Measurements from ENCODE around the gene COL6A2.
A peak's percentile ranks its signal among the peaks of the same experiment; 100 is the strongest.

Gene COL6A2

DNA sequence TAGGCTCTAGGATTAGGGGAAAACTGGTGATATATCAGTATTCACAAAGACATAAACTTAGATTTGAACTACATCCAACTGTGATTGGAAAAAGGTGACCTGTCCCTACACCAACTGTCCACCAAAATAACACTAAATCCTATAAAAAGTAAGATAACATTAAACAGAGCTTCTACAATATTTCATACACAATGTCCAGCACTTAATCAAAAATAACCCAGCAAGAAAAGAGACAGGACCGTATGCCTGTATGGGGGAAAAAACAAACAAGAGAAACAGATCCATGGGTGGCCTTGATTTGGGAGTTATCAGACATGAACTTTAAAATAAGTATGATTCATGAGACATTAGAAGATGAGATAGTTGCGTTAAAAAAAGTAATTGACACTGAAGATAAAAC, 9.7 kb upstream of the COL6A2 start:
- peaks cover 15% of the 10 kb centered on the region for H3K4me1 ChIP-seq (ENCODE audit: control insufficient read depth, insufficient read depth, low read length, unreplicated experiment)
- no peaks in the 10 kb centered on the region; the same call in 1 of the 2 replicates for H3K36me3 ChIP-seq (ENCODE audit: insufficient read depth, low read length)
- H3K27me3 ChIP-seq (ENCODE audit: insufficient read depth, low read length) = no peaks in the 10 kb centered on the region
- H3K27ac ChIP-seq (ENCODE audit: low read depth, low read length) = no peak overlapping the region
- H2AFZ ChIP-seq (ENCODE audit: low read length, unreplicated experiment) = no peak overlapping the region
- H3K4me3 ChIP-seq (ENCODE audit: low read depth, low read length) = no peak overlapping the region
- H3K79me2 ChIP-seq (ENCODE audit: control insufficient read depth, insufficient read depth, low read length, unreplicated experiment) = no peaks in the 10 kb centered on the region

DNA sequence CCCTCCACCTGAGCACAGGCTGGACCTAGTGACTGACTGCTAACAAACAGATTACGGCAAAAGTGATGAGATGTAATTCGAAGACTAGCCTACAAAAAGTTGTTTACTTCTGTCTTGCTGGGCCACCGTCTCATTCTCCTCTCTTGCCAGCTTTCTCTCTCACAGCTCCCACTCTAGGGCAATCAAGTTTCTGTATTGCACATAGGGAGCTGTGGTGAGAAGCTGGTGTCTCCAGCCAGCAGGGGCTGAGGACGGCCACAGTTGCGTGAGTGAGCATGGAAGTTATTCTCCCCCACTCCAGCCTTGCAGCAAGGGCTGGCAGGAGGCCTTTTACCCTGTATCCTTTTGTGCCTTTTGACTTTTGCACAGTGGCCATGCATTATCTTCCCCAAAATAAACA, 8.6 kb upstream of the COL6A2 start:
- H3K36me3 ChIP-seq (ENCODE audit: insufficient read depth, low read length) = no peaks in the 10 kb centered on the region; the same call in 1 of the 2 replicates
- H2AFZ ChIP-seq (ENCODE audit: low read length, unreplicated experiment) = no peak overlapping the region
- no peaks in the 10 kb centered on the region for H3K79me2 ChIP-seq (ENCODE audit: control insufficient read depth, insufficient read depth, low read length, unreplicated experiment)
- peaks cover 15% of the 10 kb centered on the region for H3K4me1 ChIP-seq (ENCODE audit: control insufficient read depth, insufficient read depth, low read length, unreplicated experiment)
- H3K27me3 ChIP-seq (ENCODE audit: insufficient read depth, low read length) = no peaks in the 10 kb centered on the region
- H3K4me3 ChIP-seq (ENCODE audit: low read depth, low read length) = no peak overlapping the region
- no peak overlapping the region for H3K27ac ChIP-seq (ENCODE audit: low read depth, low read length)

DNA sequence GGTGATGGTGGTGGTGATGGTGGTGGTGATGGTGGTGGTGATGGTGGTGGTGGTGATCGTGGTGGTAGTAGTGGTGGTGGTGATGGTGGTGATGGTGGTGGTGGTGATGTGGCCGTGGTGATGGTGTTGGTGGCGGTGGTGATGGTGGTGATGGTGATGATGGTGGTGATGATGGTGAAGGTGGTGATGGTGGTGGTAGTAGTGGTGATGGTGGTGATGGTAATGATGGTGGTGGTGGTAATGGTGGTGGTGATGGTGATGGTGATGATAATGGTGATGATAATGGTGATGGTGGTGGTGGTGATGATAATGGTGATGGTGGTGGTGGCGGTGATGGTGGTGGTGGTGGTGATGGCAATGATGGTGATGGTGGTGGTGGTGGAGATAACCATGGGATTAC, 6.8 kb upstream of the COL6A2 start:
- H3K79me2 ChIP-seq (ENCODE audit: control insufficient read depth, insufficient read depth, low read length, unreplicated experiment) = no peaks in the 10 kb centered on the region
- H3K4me1 ChIP-seq (ENCODE audit: control insufficient read depth, insufficient read depth, low read length, unreplicated experiment) = peaks cover 15% of the 10 kb centered on the region
- H3K27ac ChIP-seq (ENCODE audit: low read depth, low read length) = peak overlapping the region; percentile 95
- no peaks in the 10 kb centered on the region; the same call in 1 of the 2 replicates for H3K36me3 ChIP-seq (ENCODE audit: insufficient read depth, low read length)
- no peak overlapping the region for H2AFZ ChIP-seq (ENCODE audit: low read length, unreplicated experiment)
- H3K4me3 ChIP-seq (ENCODE audit: low read depth, low read length) = no peak overlapping the region
- H3K27me3 ChIP-seq (ENCODE audit: insufficient read depth, low read length) = no peaks in the 10 kb centered on the region

DNA sequence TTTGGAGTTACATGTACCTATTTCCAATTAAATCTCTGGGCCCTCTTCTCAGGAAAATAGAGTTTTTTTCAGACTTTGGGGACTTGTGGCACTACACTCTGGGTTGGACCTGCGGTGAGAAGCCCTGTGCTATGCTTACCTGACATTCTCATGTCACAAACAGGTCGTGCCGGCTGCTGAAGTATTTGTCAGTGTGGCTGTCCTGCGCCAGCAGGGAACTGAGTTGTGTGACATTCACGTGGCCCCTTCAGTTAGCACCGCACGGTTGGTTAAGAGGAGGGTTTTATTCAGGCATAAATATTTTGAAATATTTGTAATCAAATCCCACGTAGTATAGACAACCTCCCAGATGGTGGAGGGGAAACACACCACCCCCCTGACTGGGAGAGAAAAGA, 6.3 kb upstream of the COL6A2 start:
- H3K27me3 ChIP-seq (ENCODE audit: insufficient read depth, low read length) = no peaks in the 10 kb centered on the region
- no peaks in the 10 kb centered on the region; the same call in 1 of the 2 replicates for H3K36me3 ChIP-seq (ENCODE audit: insufficient read depth, low read length)
- H3K79me2 ChIP-seq (ENCODE audit: control insufficient read depth, insufficient read depth, low read length, unreplicated experiment) = no peaks in the 10 kb centered on the region
- peak overlapping the region; percentile 57 for H3K4me3 ChIP-seq (ENCODE audit: low read depth, low read length)
- H3K4me1 ChIP-seq (ENCODE audit: control insufficient read depth, insufficient read depth, low read length, unreplicated experiment) = peaks cover 20% of the 10 kb centered on the region
- peak overlapping the region; percentile 95 for H3K27ac ChIP-seq (ENCODE audit: low read depth, low read length)
- peak overlapping the region; percentile 61 for H2AFZ ChIP-seq (ENCODE audit: low read length, unreplicated experiment)

DNA sequence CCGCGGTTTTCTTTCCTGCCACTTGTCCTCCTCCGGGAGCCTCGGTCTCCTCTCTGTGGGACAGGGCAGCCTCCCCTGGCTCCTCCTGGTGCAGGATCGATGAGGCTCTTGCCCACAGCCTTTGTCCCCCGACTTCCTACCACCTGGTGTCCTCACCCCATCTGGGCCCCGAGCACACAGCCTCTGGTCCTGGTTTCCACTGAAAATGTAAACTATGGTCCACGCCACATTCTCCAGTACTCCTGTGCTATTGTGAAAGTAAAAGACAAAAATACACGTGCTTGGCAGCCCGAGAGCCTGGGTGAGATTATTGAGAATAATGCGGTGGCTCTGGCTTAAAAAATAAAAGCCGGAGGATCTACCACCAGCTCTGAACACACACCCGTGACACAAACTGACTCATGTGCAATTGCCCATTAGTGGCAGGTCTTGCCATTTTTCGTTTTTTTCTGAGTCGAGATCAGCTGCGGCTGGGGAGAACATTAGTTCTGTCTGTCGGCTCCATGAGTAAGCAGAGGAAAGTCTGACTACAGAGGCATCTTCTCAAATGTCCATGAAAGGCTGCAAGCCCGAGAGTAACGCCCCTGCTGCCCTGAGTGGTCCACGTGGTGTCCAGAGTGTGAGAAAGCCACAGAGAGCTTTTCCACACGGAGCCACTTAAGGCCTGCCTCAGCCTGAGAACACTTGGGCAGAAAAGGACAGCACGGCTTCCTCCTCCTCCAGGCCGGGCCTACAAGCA, 5.7 kb upstream of the COL6A2 start:
- peaks cover 5% of the 10 kb centered on the region for H3K79me2 ChIP-seq (ENCODE audit: control insufficient read depth, insufficient read depth, low read length, unreplicated experiment)
- H3K36me3 ChIP-seq (ENCODE audit: insufficient read depth, low read length) = no peaks in the 10 kb centered on the region; the same call in 1 of the 2 replicates
- H3K4me3 ChIP-seq (ENCODE audit: low read depth, low read length) = peak overlapping the region; percentile 57
- peaks cover 25% of the 10 kb centered on the region for H3K4me1 ChIP-seq (ENCODE audit: control insufficient read depth, insufficient read depth, low read length, unreplicated experiment)
- peak overlapping the region; percentile 95 for H3K27ac ChIP-seq (ENCODE audit: low read depth, low read length)
- H2AFZ ChIP-seq (ENCODE audit: low read length, unreplicated experiment) = peak overlapping the region; percentile 61
- no peaks in the 10 kb centered on the region for H3K27me3 ChIP-seq (ENCODE audit: insufficient read depth, low read length)

DNA sequence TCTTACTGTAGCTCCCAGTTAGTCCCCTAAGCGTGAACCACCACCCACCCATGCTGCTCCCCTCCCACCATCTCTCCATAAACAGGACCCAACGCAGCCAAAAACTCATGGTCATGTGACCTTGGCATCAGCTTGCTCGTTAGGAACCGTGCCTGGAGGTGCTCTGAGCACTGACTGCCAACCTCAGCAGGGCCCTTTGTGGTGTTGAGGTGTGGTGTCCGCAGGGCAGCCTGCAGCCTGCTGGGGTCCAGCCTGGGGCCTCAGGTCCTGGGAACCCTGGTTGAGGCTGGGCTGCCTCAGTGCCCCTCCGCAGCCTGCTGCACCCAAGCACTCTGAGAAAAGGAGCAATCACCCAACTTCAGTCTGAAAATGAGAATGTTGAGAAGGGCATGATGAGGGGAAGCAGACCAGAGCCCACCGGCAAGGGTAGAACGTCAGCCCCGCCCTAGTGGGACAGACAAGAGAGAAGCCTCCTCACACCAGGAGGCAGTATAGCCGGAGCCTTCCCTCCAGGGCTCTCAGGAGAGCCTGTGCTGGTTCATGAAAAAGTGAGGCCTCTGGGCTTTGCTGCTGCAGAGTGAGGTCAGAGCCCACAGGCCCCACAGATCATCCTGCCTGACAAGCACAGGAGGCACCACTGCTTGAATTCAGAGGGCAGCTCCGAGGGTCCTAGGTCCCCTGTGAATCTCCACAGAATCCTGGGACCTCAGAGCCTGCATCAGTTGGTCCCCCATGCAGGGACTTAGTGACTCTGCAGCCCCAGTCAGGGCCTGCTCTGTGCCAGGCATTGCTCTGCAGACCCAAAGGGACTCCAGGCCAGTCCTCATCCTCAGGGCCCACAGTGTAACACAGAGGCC, 4.9 kb upstream of the COL6A2 start:
- Histone ChIP-seq H3K27ac (ENCODE audit: low read depth, low read length) (peak overlapping the region; percentile 95), H3K4me3 (ENCODE audit: low read depth, low read length) (peak overlapping the region; percentile 57; the same call in 1 of the 2 replicates), H3K79me2 (ENCODE audit: control insufficient read depth, insufficient read depth, low read length, unreplicated experiment) (peaks cover 7% of the 10 kb centered on the region), H3K36me3 (ENCODE audit: insufficient read depth, low read length) (no peaks in the 10 kb centered on the region), H2AFZ (ENCODE audit: low read length, unreplicated experiment) (peak overlapping the region; percentile 61), H3K27me3 (ENCODE audit: insufficient read depth, low read length) (no peaks in the 10 kb centered on the region), H3K4me1 (ENCODE audit: control insufficient read depth, insufficient read depth, low read length, unreplicated experiment) (peaks cover 26% of the 10 kb centered on the region)

DNA sequence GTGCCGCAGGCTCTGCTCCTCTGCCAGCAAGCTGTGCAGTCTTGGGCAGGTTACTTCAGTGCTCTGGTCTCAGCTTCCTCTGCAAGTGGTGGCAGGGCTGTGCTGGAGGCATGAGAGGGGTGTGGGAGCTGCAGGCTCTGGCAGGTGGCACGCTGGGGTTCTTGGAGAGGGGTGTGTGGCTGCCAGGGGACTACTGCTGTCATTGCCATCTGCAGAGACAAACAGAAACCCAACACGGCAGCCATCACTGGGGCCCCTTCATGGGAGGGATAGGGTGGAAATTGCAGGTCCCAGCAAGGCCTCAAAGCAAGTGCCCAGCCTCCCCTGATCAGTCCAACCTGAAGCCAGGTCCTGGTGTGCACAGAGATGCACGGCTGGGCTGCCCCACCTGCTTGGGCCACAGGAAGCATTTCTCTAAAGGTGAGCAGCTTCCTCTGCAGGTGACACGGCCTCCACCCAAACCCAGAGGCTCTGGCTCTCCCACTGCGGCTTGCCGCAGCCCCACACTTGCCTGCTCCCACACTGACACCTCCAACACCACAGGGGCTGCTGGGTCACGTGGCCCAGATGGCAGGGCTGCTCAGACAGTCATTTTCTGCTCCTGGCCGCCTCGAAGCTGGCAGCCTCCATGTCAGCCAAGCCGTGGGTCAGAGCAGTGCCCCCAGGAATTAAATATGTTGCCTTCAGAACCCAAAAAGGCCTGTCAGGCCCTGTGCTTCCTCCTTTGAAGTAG, 4.1 kb upstream of the COL6A2 start:
- Histone ChIP-seq H3K79me2 (ENCODE audit: control insufficient read depth, insufficient read depth, low read length, unreplicated experiment) (peaks cover 12% of the 10 kb centered on the region), H3K36me3 (ENCODE audit: insufficient read depth, low read length) (no peaks in the 10 kb centered on the region), H3K27ac (ENCODE audit: low read depth, low read length) (peak overlapping the region; percentile 95), H3K4me1 (ENCODE audit: control insufficient read depth, insufficient read depth, low read length, unreplicated experiment) (peaks cover 26% of the 10 kb centered on the region), H3K4me3 (ENCODE audit: low read depth, low read length) (no peak overlapping the region), H2AFZ (ENCODE audit: low read length, unreplicated experiment) (no peak overlapping the region), H3K27me3 (ENCODE audit: insufficient read depth, low read length) (no peaks in the 10 kb centered on the region)

DNA sequence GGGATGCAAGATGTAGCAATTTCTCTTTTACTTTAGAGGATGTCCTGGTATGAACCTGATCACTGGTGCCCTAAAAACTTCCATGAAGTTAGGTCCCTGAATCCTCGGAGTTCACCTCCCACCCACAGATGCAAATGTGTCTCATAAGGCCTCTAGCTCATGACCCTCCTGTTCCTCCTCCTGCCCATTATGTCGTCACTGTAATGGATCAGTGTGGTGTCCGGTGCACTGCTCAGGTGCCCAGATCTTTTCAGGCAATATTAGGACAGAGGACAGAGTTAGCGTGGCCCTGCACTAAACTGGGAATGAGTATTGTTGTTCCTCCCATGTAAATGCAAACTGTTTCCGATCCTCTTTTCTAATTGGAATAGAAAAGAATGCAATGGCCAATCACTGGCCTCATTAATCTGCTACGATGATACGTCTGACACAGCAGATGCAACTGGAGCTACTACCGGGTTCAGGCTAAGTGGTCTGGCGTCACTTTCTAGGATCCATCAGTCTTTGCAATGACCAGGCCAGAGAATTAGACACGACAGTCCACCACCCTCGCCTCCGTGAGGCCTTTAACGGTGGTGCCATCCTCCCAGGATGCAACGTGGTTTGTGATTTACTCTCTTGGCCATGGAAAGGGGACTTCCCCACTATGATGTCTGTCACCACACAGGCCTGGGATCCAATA, 3.4 kb upstream of the COL6A2 start:
- H3K27me3 ChIP-seq (ENCODE audit: insufficient read depth, low read length) = no peaks in the 10 kb centered on the region
- H3K79me2 ChIP-seq (ENCODE audit: control insufficient read depth, insufficient read depth, low read length, unreplicated experiment) = peaks cover 17% of the 10 kb centered on the region
- no peak overlapping the region for H2AFZ ChIP-seq (ENCODE audit: low read length, unreplicated experiment)
- no peaks in the 10 kb centered on the region for H3K36me3 ChIP-seq (ENCODE audit: insufficient read depth, low read length)
- peaks cover 26% of the 10 kb centered on the region for H3K4me1 ChIP-seq (ENCODE audit: control insufficient read depth, insufficient read depth, low read length, unreplicated experiment)
- no peak overlapping the region for H3K27ac ChIP-seq (ENCODE audit: low read depth, low read length)
- no peak overlapping the region for H3K4me3 ChIP-seq (ENCODE audit: low read depth, low read length)

DNA sequence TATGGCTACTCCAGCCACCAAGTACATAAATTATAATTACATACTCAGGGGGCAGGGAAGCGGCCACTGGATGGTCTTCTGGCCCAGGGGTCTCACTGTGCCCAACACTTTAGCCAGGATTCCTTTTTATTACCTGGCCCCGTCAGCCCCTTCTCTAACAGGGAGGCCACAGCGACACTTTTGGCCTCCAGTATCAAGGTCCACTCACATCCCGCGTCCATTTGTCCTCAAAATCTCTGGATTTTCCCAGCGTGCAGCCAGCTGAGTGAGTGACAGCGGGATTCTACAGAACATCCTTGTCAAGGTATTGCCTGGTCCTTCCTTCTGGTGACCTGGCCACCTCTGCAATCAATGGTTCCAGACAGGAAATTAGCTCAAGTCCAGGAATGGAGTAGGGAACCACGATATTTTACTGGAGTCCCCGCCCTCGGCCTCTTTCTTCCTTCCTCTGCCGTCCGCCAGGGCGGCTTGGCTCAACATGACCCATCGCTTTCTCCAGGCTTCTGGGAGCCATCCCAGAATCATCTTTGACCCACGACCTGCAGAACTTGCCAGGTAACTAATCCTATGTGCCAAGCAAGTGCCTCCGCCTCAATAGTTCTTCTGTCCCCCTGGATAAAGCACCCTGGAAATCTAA, 2.7 kb upstream of the COL6A2 start:
- no peak overlapping the region for H3K27ac ChIP-seq (ENCODE audit: low read depth, low read length)
- H3K27me3 ChIP-seq (ENCODE audit: insufficient read depth, low read length) = no peaks in the 10 kb centered on the region
- no peaks in the 10 kb centered on the region for H3K36me3 ChIP-seq (ENCODE audit: insufficient read depth, low read length)
- peaks cover 24% of the 10 kb centered on the region for H3K79me2 ChIP-seq (ENCODE audit: control insufficient read depth, insufficient read depth, low read length, unreplicated experiment)
- peaks cover 26% of the 10 kb centered on the region for H3K4me1 ChIP-seq (ENCODE audit: control insufficient read depth, insufficient read depth, low read length, unreplicated experiment)
- no peak overlapping the region for H2AFZ ChIP-seq (ENCODE audit: low read length, unreplicated experiment)
- no peak overlapping the region for H3K4me3 ChIP-seq (ENCODE audit: low read depth, low read length)

All from ACC112 (cell line).